Measurements from ENCODE around the gene CTNNBL1.
"Not testable (repeated sequence)": the region's sequence is repeated elsewhere in the genome, so short reads cannot be mapped to it uniquely, and the experiment has no call there.

CTNNBL1 gene

DNA sequence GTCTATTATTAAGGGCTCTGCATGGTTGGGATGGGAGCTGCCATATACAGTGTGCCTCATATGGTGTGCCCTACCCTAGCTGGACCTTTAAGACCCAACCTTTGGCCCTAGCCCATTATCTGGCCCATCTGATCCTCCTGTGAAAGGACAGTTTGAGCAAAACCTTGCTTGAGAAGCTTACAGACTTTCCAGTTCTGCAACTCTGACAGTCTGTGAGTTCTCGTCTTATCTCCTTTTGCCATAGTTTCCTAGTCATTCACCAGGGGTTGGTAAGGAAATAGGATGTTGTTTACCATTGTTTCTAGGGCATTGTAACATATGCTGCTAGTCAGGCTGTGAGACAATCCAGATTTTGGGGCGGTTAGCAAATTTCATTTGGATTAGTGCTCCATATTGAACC, 17.2 kb downstream of the CTNNBL1 start:
- no peak for DNase-seq (ENCODE audit: low spot score)

DNA sequence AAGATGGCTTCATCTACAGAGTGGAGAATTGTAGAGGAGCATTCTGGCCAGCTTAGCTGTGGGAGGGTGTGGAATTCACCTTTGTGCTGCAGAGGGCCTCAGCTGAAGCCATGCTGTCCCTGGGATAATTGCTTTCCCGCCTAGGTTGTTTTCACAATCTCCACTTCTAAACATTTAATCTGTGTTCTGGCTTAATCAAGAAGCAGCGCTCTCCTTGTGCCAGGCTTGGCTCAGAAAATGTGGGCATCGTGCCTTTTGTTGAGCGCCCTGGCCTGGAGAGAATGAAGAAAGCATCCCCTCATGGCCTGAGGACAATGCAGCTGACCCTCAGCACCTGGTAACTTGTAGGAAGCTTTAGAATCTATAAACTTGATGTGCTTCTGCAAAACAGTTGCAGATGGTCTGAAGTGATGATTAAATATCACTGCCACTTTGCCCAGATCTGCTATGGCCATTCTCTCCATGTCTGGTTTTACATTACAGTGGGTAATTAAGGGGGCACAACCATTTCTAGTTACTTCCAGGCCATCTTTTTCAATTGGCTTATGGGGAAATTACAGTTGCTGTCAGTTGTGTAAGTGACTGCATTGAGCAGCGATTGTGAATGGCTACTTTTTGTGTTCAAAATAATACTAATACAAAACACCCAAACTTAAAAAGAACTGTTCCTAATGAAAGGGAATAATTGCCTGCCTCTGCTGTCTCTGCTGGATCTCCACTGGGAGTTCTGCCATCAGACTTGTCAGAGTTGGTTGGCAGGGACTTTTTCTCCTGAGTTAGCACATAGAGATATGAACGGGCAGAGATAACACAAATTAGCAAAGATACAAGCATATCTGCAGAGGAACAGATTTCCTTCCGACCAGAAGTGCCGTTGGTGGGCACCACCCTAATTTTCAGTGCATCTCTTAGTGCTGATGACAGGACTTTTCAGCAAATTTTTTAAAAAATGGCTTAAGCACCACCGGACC, 18.4 kb downstream of the CTNNBL1 start:
- no peak for DNase-seq (ENCODE audit: low spot score)

DNA sequence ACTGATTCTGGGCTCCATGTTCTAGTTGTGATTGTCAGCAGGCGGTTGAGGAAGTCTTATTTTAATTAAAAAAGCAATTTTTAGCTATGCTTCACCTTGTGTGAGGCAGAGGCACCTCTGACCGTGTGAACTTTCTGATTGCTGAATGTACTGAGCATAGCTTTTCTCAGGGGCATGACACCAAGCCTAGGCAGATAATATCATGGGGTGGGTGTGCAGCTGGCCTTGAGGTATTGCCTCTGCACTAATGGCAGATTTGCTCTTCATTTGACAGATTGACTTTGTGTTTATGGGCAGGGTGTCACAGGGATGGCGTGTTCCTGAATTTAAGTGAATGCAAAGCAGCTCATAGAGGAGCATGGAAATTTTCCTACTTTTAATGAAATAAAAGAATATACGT, 19.6 kb downstream of the CTNNBL1 start:
- no peak for DNase-seq (ENCODE audit: low spot score)

DNA sequence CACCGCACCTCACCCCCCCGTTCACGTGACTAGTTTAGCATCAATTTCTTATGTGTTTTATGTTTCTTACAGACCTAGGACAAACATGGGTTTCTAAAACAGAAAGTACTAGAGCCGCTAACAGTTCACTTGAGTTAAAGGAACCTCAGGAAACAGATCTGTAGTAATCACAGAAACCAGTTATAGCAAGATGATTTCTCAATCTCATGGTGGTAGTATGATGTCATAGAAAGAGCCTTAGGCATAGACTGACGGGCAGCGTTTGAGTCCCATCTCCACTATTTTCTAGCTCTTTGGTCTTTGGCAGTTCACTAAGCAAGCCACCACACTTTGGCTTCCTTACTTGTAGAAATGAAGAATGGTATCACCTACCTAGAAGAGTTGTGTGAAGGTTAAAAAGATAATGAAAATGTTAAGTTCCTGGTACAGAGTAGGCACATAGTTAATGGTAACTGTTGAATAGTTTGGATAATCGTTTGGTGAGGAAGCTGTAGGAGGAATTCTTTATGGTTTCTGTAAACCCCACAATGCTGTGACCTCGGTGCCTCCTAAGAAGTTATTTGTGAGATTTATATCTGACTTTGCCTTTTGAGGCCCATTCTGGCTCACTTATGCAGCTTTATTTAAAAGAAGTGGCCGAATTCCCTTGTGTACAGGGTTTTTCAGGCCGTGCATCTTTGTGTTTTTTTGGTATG, 21.3 kb downstream of the CTNNBL1 start:
- DNase-seq (ENCODE audit: low spot score) = no peak

DNA sequence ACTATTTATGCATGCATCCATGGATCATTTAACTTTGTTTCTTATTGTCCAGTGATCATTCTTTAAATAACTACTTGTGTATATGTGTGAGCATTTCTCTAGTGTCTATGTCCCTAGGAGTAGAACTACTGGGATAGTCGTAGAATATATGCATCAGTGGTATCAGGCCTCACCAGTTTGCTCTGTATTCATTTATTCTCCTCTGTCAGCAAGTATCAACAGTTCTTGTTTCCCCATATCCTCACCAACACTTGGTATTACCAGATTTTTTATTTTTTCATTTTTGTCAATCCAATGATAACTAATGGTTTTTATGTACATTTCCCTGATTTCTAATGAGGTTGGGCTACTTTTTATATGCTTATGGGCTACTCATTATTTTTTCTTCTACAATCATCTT, 27.9 kb downstream of the CTNNBL1 start:
- no peak for DNase-seq (ENCODE audit: low spot score)

DNA sequence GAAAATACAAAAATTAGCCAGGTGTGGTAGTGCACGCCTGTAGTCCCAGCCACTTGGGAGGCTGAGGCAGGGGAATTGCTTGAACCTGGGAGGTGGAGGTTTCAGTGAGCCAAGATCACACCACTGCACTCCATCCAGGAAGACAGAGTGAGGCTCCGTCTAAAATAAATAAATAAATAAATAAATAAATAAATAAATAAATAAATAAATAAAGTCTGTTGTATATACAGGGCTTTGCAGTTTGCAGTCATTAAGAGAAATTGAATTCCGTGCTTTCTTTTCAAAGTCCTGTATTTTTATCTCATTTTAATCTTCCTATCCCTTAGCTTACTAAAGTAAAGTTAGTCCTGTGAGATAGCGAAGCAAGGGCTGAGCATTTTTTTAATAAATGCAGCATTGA, 28.5 kb downstream of the CTNNBL1 start:
- DNase-seq (ENCODE audit: low spot score) = not testable (repeated sequence)

DNA sequence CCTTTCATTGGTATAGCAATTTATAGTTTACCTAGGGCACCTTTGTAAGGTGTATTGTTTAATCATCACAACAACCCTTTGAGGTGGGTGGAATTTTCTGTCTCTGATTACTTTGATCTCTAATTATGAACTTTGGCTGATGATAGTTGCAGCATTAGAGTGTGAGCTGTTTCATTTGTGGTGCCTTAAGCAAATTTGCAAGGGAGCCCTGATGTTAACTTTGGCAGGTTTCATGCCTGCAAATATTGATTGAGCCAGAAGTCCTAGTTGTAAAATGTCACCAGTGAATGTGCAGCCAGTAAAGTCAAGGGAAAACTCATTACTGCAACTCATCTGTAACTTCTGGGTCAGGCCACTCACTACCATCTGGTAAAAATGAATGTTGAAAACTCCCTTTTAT, 29.8 kb downstream of the CTNNBL1 start:
- DNase-seq (ENCODE audit: low spot score) = no peak

DNA sequence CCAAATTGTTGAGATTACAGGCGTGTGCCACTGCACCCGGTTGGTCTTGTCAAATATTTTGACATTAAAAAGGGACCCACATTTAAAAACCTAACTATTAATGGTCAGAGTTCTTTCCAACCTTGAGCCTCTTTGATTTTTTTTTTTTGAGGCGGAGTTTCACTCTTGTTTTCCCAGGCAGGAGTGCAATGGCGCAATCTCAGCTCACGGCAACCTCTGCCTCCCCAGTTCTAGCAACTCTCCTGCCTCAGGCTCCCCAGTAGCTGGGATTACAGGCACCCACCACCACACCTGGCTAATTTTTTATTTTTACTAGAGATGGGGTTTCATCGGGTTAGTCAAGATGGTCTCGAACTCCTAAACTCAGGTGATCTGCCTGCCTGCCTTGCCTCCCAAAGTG, 31.3 kb downstream of the CTNNBL1 start:
- no peak for DNase-seq (ENCODE audit: low spot score)

DNA sequence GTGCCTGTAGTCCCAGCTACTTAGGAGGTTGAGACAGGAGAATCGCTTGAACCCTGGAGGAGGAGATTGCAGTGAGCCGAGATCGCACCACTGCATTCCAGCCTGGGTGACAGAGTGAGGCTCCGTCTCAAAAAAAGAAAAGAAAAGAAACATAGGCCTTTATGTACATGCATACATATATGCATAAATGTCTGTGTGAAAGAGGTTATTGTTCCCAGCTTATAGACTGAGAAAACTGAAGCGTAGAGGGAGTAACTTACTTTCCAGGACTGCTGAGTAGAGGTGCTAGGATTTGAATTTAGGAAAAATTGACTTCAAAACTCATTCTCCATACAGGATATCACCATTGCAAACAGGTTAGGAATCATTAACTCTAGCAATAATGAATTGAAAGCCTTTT, 32.0 kb downstream of the CTNNBL1 start:
- no peak for DNase-seq (ENCODE audit: low spot score)

DNA sequence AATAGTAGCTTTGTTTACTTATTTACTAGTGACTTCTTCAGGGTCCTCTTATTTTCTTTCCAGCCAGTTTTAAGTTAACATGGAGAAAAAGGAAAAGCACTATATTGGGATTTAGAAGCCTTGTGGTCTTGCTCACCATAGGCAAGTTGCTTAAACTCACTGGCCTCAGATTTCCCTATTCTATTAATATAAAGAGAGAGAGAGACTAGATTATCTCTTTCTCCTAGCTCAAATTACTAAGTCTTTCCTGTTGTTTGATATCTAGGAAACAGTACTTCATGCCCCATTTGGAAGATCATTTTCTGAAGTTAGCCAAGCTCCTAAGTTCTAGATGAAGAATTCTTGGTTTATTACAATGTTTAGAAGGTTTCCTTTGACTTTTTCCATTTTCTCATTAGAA, 32.5 kb downstream of the CTNNBL1 start:
- no peak for DNase-seq (ENCODE audit: low spot score)

DNA sequence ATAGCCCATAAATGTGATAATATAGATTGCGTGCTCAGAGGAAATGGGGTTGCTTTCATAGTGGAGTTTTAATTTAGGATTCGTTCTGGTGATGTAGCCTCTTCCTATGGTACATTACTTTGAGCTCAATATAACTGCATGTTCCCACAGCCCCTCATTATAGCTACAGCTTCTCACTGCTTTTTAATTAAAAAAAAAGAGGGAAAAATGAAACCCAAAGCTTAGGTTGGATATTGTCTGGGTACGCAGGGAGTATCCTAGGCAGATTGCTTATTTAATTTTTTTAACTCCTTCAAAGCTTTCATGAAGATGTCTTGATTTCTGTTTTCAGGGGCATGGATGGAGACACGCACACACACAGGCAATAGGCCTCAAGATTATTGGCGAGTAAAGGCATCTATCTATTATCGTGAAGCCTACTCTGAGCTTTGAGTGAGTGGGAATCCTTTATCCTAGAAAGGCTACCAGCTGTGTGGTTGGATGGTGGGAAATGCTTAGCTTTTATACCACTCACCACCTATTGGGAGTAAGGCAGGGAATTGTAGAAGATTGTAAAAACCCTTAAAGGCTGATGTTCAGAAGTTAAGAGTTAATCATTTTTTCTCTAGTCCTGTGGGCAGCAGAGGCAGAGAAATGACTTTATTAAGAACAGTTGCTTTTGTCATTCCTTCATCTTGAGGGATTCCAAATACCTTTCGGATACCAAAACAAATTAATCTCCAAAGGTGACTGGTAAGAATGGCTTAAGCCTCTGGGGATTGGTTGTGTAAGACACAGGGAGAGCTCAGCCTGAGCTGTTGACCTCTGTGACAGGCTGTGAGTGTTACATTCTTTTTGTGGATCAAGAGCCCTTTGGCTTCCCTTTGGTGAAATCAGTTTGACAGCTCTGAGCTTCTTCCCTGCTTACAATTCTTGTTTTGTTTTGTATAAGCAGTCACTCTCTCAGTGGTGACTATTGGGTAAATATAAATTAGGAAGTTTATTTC, 33.4 kb downstream of the CTNNBL1 start:
- no peak for DNase-seq (ENCODE audit: low spot score)

DNA sequence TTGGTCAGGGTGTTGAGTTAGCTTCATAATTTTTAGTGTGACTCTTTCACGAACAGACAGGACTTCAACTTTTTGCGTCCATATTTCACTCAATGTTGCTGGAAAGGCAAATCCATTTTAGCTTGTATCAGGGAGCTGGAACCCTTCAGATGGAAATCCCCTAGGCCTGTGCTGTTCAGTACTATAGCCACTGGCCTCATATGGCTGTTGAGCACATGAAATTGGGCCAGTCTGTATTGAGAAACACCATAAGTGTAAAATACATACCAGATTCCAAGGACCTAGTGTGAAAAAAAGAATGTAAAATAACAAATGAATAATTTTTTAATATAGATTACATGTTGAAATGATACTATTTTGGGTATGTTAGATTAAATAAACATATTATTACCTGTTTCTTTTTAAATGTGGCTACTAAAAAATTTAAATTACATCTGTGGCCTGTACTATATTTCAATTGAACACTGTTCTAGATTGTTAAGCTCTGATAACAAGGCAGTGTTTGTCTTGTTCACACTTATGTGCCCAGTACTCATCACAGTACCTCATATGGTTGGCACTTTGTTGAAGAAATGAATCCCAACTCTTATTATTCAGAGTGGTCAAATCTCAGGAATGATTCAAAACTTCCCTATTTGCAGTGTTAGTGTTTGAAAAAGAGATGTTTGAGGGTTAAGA, 34.3 kb downstream of the CTNNBL1 start:
- DNase-seq (ENCODE audit: low spot score) = no peak

DNA sequence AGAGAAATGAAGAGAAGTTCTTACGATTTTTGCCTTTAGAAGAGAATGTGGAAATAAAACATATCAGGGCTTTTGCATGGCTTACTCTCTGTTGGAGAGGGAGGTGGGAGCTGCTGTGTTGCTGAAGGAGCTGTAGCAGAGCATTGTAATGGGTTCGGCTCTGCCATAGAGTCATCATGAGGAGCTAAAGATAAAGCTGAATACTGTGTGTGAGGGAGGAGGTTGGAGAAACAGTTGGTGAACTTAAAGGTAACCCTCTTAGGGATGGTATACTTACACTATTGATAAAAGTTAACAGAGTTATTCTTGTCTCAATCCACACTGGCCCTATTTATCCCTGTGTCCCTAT, 34.8 kb downstream of the CTNNBL1 start:
- DNase-seq (ENCODE audit: low spot score) = no peak

DNA sequence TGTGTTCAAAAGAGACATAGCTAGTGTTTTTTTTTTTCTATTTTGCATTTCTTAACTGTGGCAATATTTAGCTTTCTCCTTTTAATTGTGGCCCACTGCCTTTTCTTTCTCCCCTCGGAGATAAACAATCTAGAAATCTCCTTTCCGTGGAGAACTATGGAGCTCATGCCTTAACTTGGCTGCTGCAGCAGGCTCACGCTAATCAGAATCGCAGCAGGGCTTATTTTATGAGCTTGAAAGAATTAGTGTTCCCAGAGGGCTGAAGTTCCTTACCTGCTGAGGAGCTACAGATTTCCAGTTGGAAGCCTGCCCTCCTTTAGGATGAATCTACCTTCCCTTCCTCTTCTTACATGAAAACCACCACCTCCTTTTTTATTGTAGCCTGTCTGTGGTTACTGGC, 35.6 kb downstream of the CTNNBL1 start:
- DNase-seq (ENCODE audit: low spot score) = no peak

DNA sequence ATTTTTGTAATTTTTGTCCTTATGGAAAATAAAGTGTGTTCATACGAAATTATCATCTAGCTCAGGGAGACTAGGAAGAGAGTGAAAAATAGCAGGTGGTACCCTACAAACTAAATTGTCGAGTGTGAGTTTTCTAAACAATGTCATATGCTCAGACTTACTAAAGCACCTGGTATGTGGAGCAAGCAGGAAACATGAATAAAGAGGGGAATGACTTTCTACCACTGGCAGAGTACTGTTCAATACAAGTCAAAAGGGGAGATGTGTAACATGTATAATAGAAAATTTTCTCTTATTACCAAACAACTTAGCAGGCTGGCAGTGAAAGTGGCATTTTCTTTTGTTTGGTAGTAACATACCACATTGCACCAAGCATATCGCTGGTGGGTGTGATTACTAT, 36.1 kb downstream of the CTNNBL1 start:
- no peak for DNase-seq (ENCODE audit: low spot score)

DNA sequence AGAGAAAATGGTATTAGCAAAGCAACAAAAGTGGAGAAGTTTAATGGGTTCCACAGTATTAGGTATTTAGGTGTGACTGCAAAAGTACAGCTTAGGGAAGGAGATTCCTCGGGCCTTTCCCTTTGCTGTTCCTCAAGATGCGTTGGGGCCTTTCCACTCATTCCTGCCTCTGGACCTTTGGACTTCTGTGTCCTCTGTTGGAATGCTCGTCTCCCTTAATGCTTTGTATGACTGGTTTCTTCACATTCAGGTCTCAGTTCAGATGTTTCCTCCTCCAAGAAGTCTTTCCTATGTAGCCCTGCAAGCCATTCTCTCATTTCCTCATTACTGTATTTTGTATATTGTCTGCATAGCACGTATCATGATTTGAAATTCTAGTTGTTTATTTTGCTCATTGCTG, 39.6 kb downstream of the CTNNBL1 start:
- DNase-seq (ENCODE audit: low spot score) = no peak

DNA sequence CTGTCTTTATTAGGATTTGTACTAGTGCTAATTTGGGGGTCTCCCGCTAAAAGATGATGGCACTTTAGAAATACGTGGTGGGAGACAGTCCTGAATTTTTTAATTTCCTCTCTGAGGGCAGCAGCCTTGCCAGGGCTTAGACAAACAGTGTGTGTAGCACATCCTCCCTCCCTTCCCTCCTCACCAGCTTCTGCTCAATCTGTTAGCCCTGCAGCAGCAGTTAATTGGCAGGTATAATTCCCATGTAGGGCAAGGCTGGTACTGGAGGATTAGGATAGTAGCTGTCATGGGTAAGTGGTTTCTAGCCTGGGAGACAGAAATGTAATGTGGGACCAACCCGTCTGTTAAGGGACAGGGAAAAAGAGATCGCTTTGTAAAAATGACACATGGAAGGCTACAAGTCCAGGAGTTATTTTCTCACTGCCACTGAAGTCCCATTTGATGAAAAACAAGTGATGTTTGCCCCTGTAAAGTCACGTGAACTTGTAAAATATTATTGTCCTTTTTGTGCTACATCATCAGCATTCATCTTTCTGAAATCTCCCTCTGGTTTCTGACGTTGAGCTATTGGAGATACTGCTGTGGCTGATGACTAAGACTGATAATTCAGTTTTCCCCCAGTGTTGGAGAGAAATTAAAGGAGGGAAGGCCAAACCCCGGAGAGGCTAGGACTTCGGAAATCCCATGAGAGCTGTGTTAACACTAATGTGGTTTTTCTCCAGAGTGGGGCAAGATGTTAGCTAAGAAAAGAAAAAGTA, 40.6 kb downstream of the CTNNBL1 start:
- no peak for DNase-seq (ENCODE audit: low spot score)

DNA sequence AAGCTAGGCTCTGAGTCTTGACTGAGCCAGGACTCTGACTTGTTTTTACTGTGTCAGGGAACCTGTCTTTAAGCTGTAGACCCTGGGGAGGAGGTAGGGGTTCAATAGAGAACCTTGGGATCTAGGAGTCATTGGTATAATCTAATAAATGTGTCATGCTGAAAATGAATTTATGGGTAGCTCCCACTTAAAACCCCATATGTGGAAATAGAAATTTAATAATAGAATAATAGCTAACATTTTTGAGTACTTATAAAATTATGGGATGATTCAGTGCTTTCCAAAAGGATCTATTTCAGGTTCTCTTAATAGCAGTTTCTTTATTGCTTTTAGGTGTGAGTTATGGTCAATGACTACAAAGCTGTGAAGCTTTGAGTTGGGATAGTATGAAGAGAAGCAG, 41.7 kb downstream of the CTNNBL1 start:
- DNase-seq (ENCODE audit: low spot score) = no peak

DNA sequence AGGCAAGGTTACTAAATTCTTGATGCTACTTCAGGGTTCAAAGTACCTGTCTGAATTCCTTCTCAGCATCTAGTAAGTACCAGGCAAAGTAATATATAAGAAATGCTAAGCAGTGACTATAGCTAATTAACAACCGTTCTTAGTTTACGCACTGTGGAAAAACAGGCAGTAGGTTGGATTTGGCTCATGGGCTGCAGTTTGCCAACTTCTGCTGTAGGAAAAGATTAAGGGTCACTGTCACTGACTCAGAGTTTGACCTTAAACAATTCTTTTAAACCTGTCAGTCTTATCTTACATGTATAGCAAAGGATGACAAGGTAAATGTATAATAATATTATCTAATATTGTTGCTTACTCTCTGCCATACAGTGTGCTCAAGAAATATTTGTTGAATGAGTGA, 42.3 kb downstream of the CTNNBL1 start:
- DNase-seq (ENCODE audit: low spot score) = no peak

DNA sequence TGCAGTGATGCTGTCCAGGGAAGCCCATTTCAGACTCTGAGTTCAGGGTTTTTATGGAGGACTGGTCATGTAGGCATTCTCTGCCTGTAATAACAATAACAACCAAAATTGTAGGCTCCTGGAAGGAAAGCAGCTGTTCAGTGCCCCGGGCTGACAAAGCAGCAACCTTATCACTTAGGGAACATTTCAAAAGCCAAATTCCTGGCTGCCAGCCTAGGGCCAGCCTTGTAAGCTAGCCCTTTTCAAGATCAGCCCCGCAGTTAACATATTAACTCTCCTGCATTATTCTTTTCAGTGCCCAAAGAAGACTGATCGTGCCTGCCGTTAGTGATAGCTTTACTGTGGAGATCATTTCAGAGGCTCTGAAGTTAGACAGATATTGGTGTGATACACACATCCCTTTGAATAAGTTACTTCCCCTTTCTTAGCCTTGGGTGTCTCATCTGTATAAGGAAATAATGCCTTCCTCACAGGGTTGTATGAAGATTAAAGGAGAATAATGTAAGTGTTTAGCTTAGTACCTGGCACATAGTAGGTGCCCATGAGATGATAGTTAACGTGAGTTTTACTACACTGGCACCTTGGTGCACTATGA, 44.1 kb downstream of the CTNNBL1 start:
- DNase-seq (ENCODE audit: low spot score) = no peak

DNA sequence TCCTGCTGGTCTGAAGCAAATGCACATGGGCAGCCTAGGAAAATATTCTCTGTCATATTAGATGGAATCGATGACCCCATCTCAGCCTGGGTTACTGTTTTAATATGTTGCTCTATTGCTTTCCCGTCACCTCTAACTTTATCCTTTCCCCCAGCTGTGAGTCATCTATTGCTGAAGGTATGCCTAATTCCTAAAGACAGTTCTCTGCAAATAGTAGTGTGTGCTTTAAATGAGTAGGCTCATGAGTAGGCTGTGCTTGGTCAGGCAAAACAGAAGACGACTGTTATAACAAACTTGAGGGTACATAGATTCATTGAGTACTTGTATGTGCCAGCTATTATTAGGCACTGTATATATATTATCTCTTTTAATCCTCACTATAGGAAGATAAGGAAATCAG, 47.2 kb downstream of the CTNNBL1 start:
- DNase-seq (ENCODE audit: low spot score) = no peak
